K562 (cell line): Measurements from ENCODE around the gene EEFSEC. TPM values are rescaled to one million over a fixed set of nuclear protein-coding genes. Genes with fewer than 3 reads are reported as not detected.

ENCODE experiments used
- ATF3 ChIP-seq, 2 experiments: fragments of 450-650 bp in 1 of 2; sonication (generic) in 1 of 2; formaldehyde crosslinking in 1 of 2; IDR thresholded peaks in 1 of 2; conservative IDR thresholded peaks in 1 of 2; 2 replicates each; pipeline versions ENCODE4 v1.6.1 to v1.8.1; 2016 to 2023; ENCODE audit warnings: mild to moderate bottlenecking in 2 of 2, moderate library complexity in 2 of 2, inconsistent platforms in 1 of 2, missing genetic modification reagents in 1 of 2
- CREB3L1 ChIP-seq: fragments of 450-650 bp; IDR thresholded peaks from 2 replicates; pipeline ENCODE4 v1.6.1; 2014; ENCODE audit warnings: low read depth, mild to moderate bottlenecking, moderate library complexity, borderline replicate concordance
- DACH1 ChIP-seq: fragments of 450-650 bp; IDR thresholded peaks from 2 replicates; pipeline ENCODE4 v1.6.1; 2018; ENCODE audit not compliant: partially characterized antibody
- GATAD2A ChIP-seq: fragments of 450-650 bp; IDR thresholded peaks from 2 replicates; pipeline ENCODE4 v1.6.1; 2017
- HDAC2 ChIP-seq: fragments of 450-650 bp; IDR thresholded peaks from 2 replicates; pipeline ENCODE4 v1.6.1; 2016; ENCODE audit warnings: mild to moderate bottlenecking
- JUND ChIP-seq, 2 experiments: IDR thresholded peaks; 2 replicates in 1 of 2; 3 replicates in 1 of 2; pipeline ENCODE4 v1.6.1; 2011; ENCODE audit warnings: borderline replicate concordance in 2 of 2, low read depth in 2 of 2, low read length in 2 of 2, improper control_type of control experiment in 1 of 2, missing biosample characterization in 1 of 2, missing genetic modification characterization in 1 of 2, missing genetic modification reagents in 1 of 2
- MECOM ChIP-seq: fragments of 250-450 bp; sonication (Bioruptor Pico); IDR thresholded peaks from 2 replicates; pipeline ENCODE4 v1.8.0; 2022; ENCODE audit warnings: inconsistent platforms
- MEIS2 ChIP-seq: fragments of 450-650 bp; IDR thresholded peaks from 2 replicates; pipeline ENCODE4 v1.6.1; 2014; ENCODE audit warnings: mild to moderate bottlenecking; ENCODE audit not compliant: partially characterized antibody
- NCOA4 ChIP-seq: fragments of 450-650 bp; IDR thresholded peaks from 2 replicates; pipeline ENCODE4 v1.6.1; 2018; ENCODE audit warnings: mild to moderate bottlenecking; ENCODE audit not compliant: partially characterized antibody
- NRF1 ChIP-seq, 2 experiments: fragments of 450-650 bp; IDR thresholded peaks in 1 of 2; conservative IDR thresholded peaks in 1 of 2; 2 replicates each; pipeline ENCODE4 v1.6.1; 2014; ENCODE audit warnings: mild to moderate bottlenecking in 2 of 2
- PRMT5 ChIP-seq: sonication (generic); formaldehyde crosslinking; IDR thresholded peaks from 2 replicates; pipeline ENCODE4 v1.5.0; 2020; ENCODE audit warnings: missing genetic modification reagents
- SRSF9 ChIP-seq: fragments of 200-400 bp; formaldehyde crosslinking; IDR thresholded peaks from 2 replicates; pipeline ENCODE4 v1.6.1; 2017; ENCODE audit warnings: low read depth, low read length, borderline replicate concordance
- ZBTB43 ChIP-seq: sonication (generic); formaldehyde crosslinking; IDR thresholded peaks from 2 replicates; pipeline ENCODE4 v1.8.0; 2023; ENCODE audit warnings: mild to moderate bottlenecking, missing genetic modification reagents
- ZBTB9 ChIP-seq: fragments of 450-650 bp; formaldehyde crosslinking; IDR thresholded peaks from 2 replicates; pipeline ENCODE4 v1.4.0; 2020; ENCODE audit warnings: mild to moderate bottlenecking, moderate library complexity
- ZFP91 ChIP-seq: sonication (generic); formaldehyde crosslinking; IDR thresholded peaks from 2 replicates; pipeline ENCODE4 v1.8.0; 2022; ENCODE audit warnings: mild to moderate bottlenecking, missing genetic modification reagents
- ZFX ChIP-seq: sonication (generic); formaldehyde crosslinking; IDR thresholded peaks from 2 replicates; pipeline ENCODE4 v1.8.0; 2022; ENCODE audit warnings: mild to moderate bottlenecking, missing genetic modification reagents, moderate library complexity
- ZNF133 ChIP-seq: fragments of 250-450 bp; sonication (Bioruptor Pico); IDR thresholded peaks from 2 replicates; pipeline ENCODE4 v1.4.0; 2020; ENCODE audit warnings: mild to moderate bottlenecking
- ZNF134 ChIP-seq: fragments of 250-450 bp; sonication (Bioruptor Pico); conservative IDR thresholded peaks from 2 replicates; pipeline ENCODE4 v1.4.0; 2020
- ZNF24 ChIP-seq: fragments of 450-650 bp; IDR thresholded peaks from 2 replicates; pipeline ENCODE4 v1.6.1; 2016
- polyA plus RNA-seq, 8 experiments: library from polyadenylated mRNA; depleted of rRNA in 4 of 8; stranded (reverse) in 5 of 8; unstranded in 3 of 8; fragments of >200 nt; fragmentation: Nextera tagmentation in 2 of 8; fragmentation: Illumina TruSeq in 1 of 8; extraction: Ambion mirVana in 2 of 8; extraction: Trizol in 1 of 8; gene quantifications; 2 replicates each; pipeline versions ENCODE4 v1.2.1 to v1.2.3, GENCODE V29; 2011 to 2014; ENCODE audit warnings: inconsistent platforms in 1 of 8, missing spikeins in 1 of 8
- total RNA-seq, 7 experiments: library from RNA; depleted of rRNA in 6 of 7; stranded (reverse); fragments of >200 nt in 6 of 7; fragmentation: Illumina TruSeq in 2 of 7; extraction: Trizol in 2 of 7; gene quantifications; 2 replicates each; pipeline versions ENCODE4 v1.2.1 to v1.2.3, GENCODE V29; 2011 to 2021; ENCODE audit warnings: low replicate concordance in 1 of 7

The EEFSEC gene
- total and polyA plus RNA-seq, 9 of the 15 experiments (the other 6 are each of a cell fraction or from before 2014, with no cell fraction given) = 0.35 to 11.8 (median 7.7) TPM

- TF ChIP-seq JUND (IDR thresholded peaks at IDR 0.05; ENCODE audit: borderline replicate concordance, low read depth, low read length) = peak; percentile 23; the same call in 1 of the 2 replicates
- no peak; the same call in 2 of the 3 replicates for TF ChIP-seq JUND (tag; IDR thresholded peaks at IDR 0.05; ENCODE audit: borderline replicate concordance, low read depth, low read length)
- TF ChIP-seq PRMT5 (CRISPR knock-in tag) = no peak
- no peak for TF ChIP-seq ZBTB43
- TF ChIP-seq ZNF133 (CRISPR knock-in tag) = 0 out of 2 replicates have a peak, but pooled peaks have one; percentile 65
- no peak for TF ChIP-seq NRF1 (conservative IDR thresholded peaks at IDR 0.05 in 1 of 2, IDR thresholded peaks at IDR 0.05 in 1 of 2)
- peak; percentile 71; the same call in 1 of the 2 replicates for TF ChIP-seq ATF3 (IDR thresholded peaks at IDR 0.05)
- no peak for TF ChIP-seq ATF3 (CRISPR knock-in tag; conservative IDR thresholded peaks at IDR 0.05)
- no peak for TF ChIP-seq ZFP91 (CRISPR knock-in tag)
- TF ChIP-seq ZBTB9 (CRISPR knock-in tag) = no peak
- TF ChIP-seq CREB3L1 = no peak
- 0 out of 2 replicates have a peak, but pooled peaks have one; percentile 46 for TF ChIP-seq GATAD2A
- TF ChIP-seq MEIS2 = peak; percentile 18
- no peak for TF ChIP-seq NCOA4
- peak; percentile 55; the same call in 1 of the 2 replicates for TF ChIP-seq MECOM (CRISPR knock-in tag)
- no peak for TF ChIP-seq SRSF9
- TF ChIP-seq ZNF24 = no peak
- TF ChIP-seq ZNF134 (CRISPR knock-in tag) = 0 out of 2 replicates have a peak, but pooled peaks have one; percentile 10
- TF ChIP-seq ZFX (CRISPR knock-in tag) = peak; percentile 57
- TF ChIP-seq HDAC2 = no peak
- peak; percentile 69 for TF ChIP-seq DACH1
These were observed 259.1 kb downstream of the EEFSEC start (continued) for GRCh38 chr3:128412180-128413002.
